ENCODE data around the gene RPS6KB2. TPM values are rescaled to one million over a fixed set of nuclear protein-coding genes. Genes with fewer than 3 reads are reported as not detected.

The RPS6KB2 gene
- total and polyA plus RNA-seq, 9 of the 15 experiments (the other 6 are each of a cell fraction or from before 2014, with no cell fraction given), result 0.42 to 122 (median 82.6) TPM

DNA sequence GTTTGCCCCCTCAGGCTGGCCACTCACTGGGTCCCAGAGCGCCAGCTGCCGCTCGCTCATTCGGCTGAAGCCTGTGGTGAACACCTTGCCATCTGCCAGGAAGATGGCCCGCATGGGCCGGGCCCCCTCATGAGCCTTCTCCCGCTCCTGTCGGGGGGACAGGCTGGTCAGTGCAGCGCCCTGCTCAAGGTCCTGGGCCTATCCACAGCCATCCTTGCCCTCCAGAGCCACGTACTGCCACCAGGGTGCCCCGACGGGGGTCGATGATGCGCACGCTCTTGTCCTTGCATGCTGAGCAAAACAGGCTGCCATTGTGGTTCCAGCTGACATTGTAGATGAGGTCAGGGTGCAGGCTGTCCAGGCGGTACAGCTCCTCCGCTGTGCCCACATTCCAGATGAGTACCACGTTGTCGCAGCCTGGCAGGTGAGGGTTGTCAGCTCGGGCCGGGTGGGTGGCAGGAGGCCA, 12.8 kb downstream of the RPS6KB2 start:
- ChIA-PET POLR2A (interaction anchor here (0.6 to 1.2 kb wide), 7 partner anchors 9 to 360 kb away, joined by 3 to 6 read pairs (median 3); partner anchors contain the start of gene TBC1D10C), CTCF (ENCODE audit: low intra/inter-chr PET ratio) (no interaction called here)
- Histone ChIP-seq H3K4me2 (ENCODE audit: insufficient read depth, low read length) (no peak overlapping the region), H3K9ac (ENCODE audit: insufficient read depth in 1 of 2, low read depth in 2 of 2, low read length in 2 of 2) (peak overlapping the region in 1 of 2 experiments; percentile 73; a peak in 1 of 4 replicates), H3K79me2 (ENCODE audit: control insufficient read depth, insufficient read depth, low read length) (peaks cover 13% of the 10 kb centered on the region), H3K9me1 (ENCODE audit: control insufficient read depth, insufficient read depth, low read length) (no peaks in the 10 kb centered on the region), H3K27me3 (ENCODE audit: control insufficient read depth in 2 of 2, insufficient read depth in 2 of 2, low read length in 2 of 2) (no peaks in the 10 kb centered on the region), H3K36me3 (ENCODE audit: control insufficient read depth, insufficient read depth, low read length) (peaks cover 52% of the 10 kb centered on the region; the same call in 2 of the 3 replicates), H3K4me3 (no peak overlapping the region), H4K20me1 (replicated peaks; ENCODE audit: control insufficient read depth, insufficient read depth, low read length) (no peaks in the 10 kb centered on the region), H2AFZ (ENCODE audit: low read depth, low read length) (no peak overlapping the region), H3K27ac (ENCODE audit: extremely low read depth, low read depth, low read length) (no peak overlapping the region), H3K9me3 (replicated peaks; ENCODE audit: control insufficient read depth, insufficient read depth, low read depth, low read length) (no peaks in the 10 kb centered on the region), H3K4me1 (replicated peaks in 1 of 2; ENCODE audit: control insufficient read depth in 2 of 2, insufficient read depth in 2 of 2, low read length in 2 of 2) (peaks cover 14 to 83% of the 10 kb centered on the region in 2 experiments)
- ATAC-seq, result no peak
- in situ Hi-C loops (cut with MboI), result no loop called here
- no peak for FAIRE-seq
- intact Hi-C loops (cut with micrococcal nuclease), result no loop called here
- no TSS peak for BruUV-seq (replicated peaks)
- WGBS (ENCODE audit: insufficient coverage, low coverage, missing lambda C conversion rate), result 93% methylated on average over 14 of the region's 21 CpGs
- TF ChIP-seq HDAC6 (IDR thresholded peaks at IDR 0.05; ENCODE audit: low read depth, low read length) (no peak), POLR2AphosphoS5 (IDR thresholded peaks at IDR 0.05; ENCODE audit: control insufficient read depth, insufficient read depth, low read depth, low read length) (peak; percentile 17; the same call in 1 of the 2 replicates), ZNF311 (CRISPR knock-in tag; IDR thresholded peaks at IDR 0.05) (no peak), POLR2G (IDR thresholded peaks at IDR 0.05; ENCODE audit: low read depth, low read length) (peak; percentile 60), FIP1L1 (IDR thresholded peaks at IDR 0.05; ENCODE audit: low read depth, low read length, poor library complexity, severe bottlenecking) (peak; percentile 13), SMAD1 (IDR thresholded peaks at IDR 0.05; ENCODE audit: low read depth, low read length, partially characterized antibody) (no peak), HMGN3 (IDR thresholded peaks at IDR 0.05; ENCODE audit: borderline replicate concordance, extremely low read depth, insufficient read length, low read depth, low read length) (peak; percentile 13), HNRNPL (IDR thresholded peaks at IDR 0.05; ENCODE audit: low read depth, low read length) (0 out of 2 replicates have a peak, but pooled peaks have one; percentile 38), RBFOX2 (IDR thresholded peaks at IDR 0.05; ENCODE audit: low read depth, low read length) (0 out of 2 replicates have a peak, but pooled peaks have one; percentile 30), GTF2A2 (tag; IDR thresholded peaks at IDR 0.05) (no peak)
- TF ChIP-seq, protein P1, sequence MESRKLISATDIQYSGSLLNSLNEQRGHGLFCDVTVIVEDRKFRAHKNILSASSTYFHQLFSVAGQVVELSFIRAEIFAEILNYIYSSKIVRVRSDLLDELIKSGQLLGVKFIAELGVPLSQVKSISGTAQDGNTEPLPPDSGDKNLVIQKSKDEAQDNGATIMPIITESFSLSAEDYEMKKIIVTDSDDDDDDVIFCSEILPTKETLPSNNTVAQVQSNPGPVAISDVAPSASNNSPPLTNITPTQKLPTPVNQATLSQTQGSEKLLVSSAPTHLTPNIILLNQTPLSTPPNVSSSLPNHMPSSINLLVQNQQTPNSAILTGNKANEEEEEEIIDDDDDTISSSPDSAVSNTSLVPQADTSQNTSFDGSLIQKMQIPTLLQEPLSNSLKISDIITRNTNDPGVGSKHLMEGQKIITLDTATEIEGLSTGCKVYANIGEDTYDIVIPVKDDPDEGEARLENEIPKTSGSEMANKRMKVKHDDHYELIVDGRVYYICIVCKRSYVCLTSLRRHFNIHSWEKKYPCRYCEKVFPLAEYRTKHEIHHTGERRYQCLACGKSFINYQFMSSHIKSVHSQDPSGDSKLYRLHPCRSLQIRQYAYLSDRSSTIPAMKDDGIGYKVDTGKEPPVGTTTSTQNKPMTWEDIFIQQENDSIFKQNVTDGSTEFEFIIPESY (CRISPR knock-in tag; IDR thresholded peaks at IDR 0.05), result peak; percentile 85
- DNase-seq (ENCODE audit: extremely low read depth in 1 of 4, low spot score in 3 of 4), result no peak

Measured in K562 (cell line).